Subcutaneous adipose tissue (tissue), 4 donors: ENCODE results near the gene DLK2. TPM values are rescaled to one million over a fixed set of nuclear protein-coding genes. Genes with fewer than 3 reads are reported as not detected.

Experiments used
- CTCF ChIP-seq: fragments of 450-650 bp; IDR thresholded peaks from one replicate; pipeline ENCODE4 v1.5.1; 2016; ENCODE audit warnings: low read depth, mild to moderate bottlenecking, control low read depth, antibody characterized with exemption, moderate library complexity
- total RNA-seq, 4 donors: library from RNA; depleted of rRNA; stranded (reverse); fragments of >200 nt; gene quantifications; one replicate each; pipeline ENCODE4 v1.1.0, GENCODE V29; 2016

Gene DLK2
- total RNA-seq, 4 donors from 2014 or later: not detected

GRCh38 chr6:43468240-43468639, 12.9 kb upstream of the DLK2 start:
- no peak for TF ChIP-seq CTCF

- no peak for TF ChIP-seq CTCF
These were observed 12.4 kb upstream of the DLK2 start for GRCh38 chr6:43467752-43468151.

- TF ChIP-seq CTCF: no peak
These were observed 10.6 kb upstream of the DLK2 start for GRCh38 chr6:43465948-43466347.

- TF ChIP-seq CTCF: no peak
These were observed 9.0 kb upstream of the DLK2 start for GRCh38 chr6:43464337-43464736.

GRCh38 chr6:43461936-43462335, 6.6 kb upstream of the DLK2 start:
- TF ChIP-seq CTCF: no peak

- TF ChIP-seq CTCF: no peak
These were observed 4.7 kb upstream of the DLK2 start for GRCh38 chr6:43460032-43460431.

GRCh38 chr6:43459535-43459934, 4.2 kb upstream of the DLK2 start:
- TF ChIP-seq CTCF: no peak
